Mesendoderm (in vitro differentiated cells): ENCODE data around the gene LRRC3C.
"Not testable (repeated sequence)": the region's sequence is repeated elsewhere in the genome, so short reads cannot be mapped to it uniquely, and the experiment has no call there.

ENCODE experiments used
- DNase-seq: peaks from one replicate; pipeline ENCODE4 v3.0.0; 2013
- H2AK5ac ChIP-seq: 2 replicates; pipeline ENCODE4 v1.6.1; 2013; ENCODE audit warnings: low read length, inconsistent platforms
- H2BK120ac ChIP-seq: 2 replicates; pipeline ENCODE4 v1.6.1; 2013; ENCODE audit warnings: low read depth, mild to moderate bottlenecking, low read length, moderate library complexity, mixed read lengths
- H2BK15ac ChIP-seq: replicated peaks from 2 replicates; pipeline ENCODE4 v1.6.1; 2013; ENCODE audit warnings: low read depth, mild to moderate bottlenecking, moderate library complexity
- H2BK5ac ChIP-seq: 2 replicates; pipeline ENCODE4 v1.6.1; 2013; ENCODE audit warnings: low read length, inconsistent platforms
- H3K18ac ChIP-seq: 2 replicates; pipeline ENCODE4 v1.6.1; 2013; ENCODE audit warnings: mild to moderate bottlenecking, low read length, mixed read lengths
- H3K23ac ChIP-seq: one replicate; pipeline ENCODE4 v1.6.1; 2013; ENCODE audit warnings: low read length
- H3K27ac ChIP-seq: 2 replicates; pipeline ENCODE4 v1.5.1; 2013; ENCODE audit warnings: low read depth, mild to moderate bottlenecking, inconsistent platforms, low read length, moderate library complexity
- H3K27me3 ChIP-seq: 2 replicates; pipeline ENCODE4 v1.6.1; 2013; ENCODE audit warnings: low read length, control low read depth, mild to moderate bottlenecking, inconsistent platforms; ENCODE audit not compliant: insufficient read depth, poor library complexity
- H3K36me3 ChIP-seq: 2 replicates; pipeline ENCODE4 v1.6.1; 2013; ENCODE audit warnings: low read length, inconsistent platforms; ENCODE audit not compliant: control insufficient read depth, insufficient read depth
- H3K4ac ChIP-seq: one replicate; pipeline ENCODE4 v1.6.1; 2013; ENCODE audit warnings: low read depth, mild to moderate bottlenecking, low read length, moderate library complexity
- H3K4me1 ChIP-seq: 2 replicates; pipeline ENCODE4 v1.6.1; 2013; ENCODE audit warnings: low read depth, low read length, inconsistent platforms; ENCODE audit not compliant: control insufficient read depth
- H3K4me2 ChIP-seq: 2 replicates; pipeline ENCODE4 v1.6.1; 2013; ENCODE audit warnings: low read length
- H3K4me3 ChIP-seq: 2 replicates; pipeline ENCODE4 v1.5.1; 2013; ENCODE audit warnings: mild to moderate bottlenecking, low read length
- H3K56ac ChIP-seq: one replicate; pipeline ENCODE4 v1.6.1; 2013; ENCODE audit warnings: low read length
- H3K79me1 ChIP-seq: 2 replicates; pipeline ENCODE4 v1.6.1; 2013; ENCODE audit warnings: low read length, inconsistent platforms
- H3K79me2 ChIP-seq: 2 replicates; pipeline ENCODE4 v1.6.1; 2013; ENCODE audit warnings: mild to moderate bottlenecking, low read length; ENCODE audit not compliant: control insufficient read depth, insufficient read depth
- H3K9ac ChIP-seq: 2 replicates; pipeline ENCODE4 v1.6.1; 2013; ENCODE audit warnings: low read length, inconsistent platforms
- H4K5ac ChIP-seq: one replicate; pipeline ENCODE4 v1.6.1; 2013; ENCODE audit warnings: low read length
- H4K8ac ChIP-seq: one replicate; pipeline ENCODE4 v1.6.1; 2013; ENCODE audit warnings: low read depth, mild to moderate bottlenecking, control low read depth, low read length, moderate library complexity
- WGBS: extraction: QIAGEN DNeasy Blood & Tissue Kit; methylation state at CpG from one replicate; pipeline ENCODE4 v1.1.7; 2013; ENCODE audit warnings: low lambda C conversion rate, missing lambda C conversion rate; ENCODE audit not compliant: insufficient coverage; ENCODE audit errors: extremely low coverage; 5-methylcytosine and 5-hydroxymethylcytosine counted together

The LRRC3C gene

DNA sequence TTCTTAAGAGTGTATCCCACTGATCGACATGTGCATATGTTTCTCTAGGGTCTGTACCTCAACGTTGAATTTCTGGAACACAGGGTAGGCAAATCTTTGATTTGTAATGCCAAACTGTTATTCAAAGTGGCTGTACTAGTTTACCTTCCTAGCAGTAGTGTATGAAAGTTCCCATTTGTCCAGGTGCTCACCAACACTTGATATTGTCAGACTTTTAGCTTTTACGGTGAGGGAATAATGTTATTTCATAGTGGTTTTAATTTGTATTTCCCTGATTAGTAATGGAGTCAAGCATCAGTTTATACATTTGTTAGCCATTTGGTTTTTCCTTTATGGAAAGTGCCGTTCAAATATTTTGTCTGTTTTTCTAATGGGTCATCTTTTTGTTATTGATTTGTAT lies 29.4 kb upstream of the LRRC3C start:
- Histone ChIP-seq H3K56ac (no peak overlapping the region), H3K4me3 (no peak overlapping the region), H2BK120ac (no peak overlapping the region), H3K23ac (no peak overlapping the region), H3K79me1 (no peaks in the 10 kb centered on the region), H3K4ac (no peak overlapping the region), H3K4me1 (no peaks in the 10 kb centered on the region), H2AK5ac (no peak overlapping the region), H3K18ac (no peak overlapping the region), H4K8ac (no peak overlapping the region), H3K27ac (no peak overlapping the region), H2BK15ac (no peak overlapping the region), H3K27me3 (no peaks in the 10 kb centered on the region), H3K36me3 (no peaks in the 10 kb centered on the region), H3K9ac (no peak overlapping the region), H3K4me2 (no peak overlapping the region), H4K5ac (no peak overlapping the region), H3K79me2 (no peaks in the 10 kb centered on the region), H2BK5ac (no peak overlapping the region)
- no peak for DNase-seq
- WGBS, result no CpG with 5 or more reads among the region's 4 CpGs

DNA sequence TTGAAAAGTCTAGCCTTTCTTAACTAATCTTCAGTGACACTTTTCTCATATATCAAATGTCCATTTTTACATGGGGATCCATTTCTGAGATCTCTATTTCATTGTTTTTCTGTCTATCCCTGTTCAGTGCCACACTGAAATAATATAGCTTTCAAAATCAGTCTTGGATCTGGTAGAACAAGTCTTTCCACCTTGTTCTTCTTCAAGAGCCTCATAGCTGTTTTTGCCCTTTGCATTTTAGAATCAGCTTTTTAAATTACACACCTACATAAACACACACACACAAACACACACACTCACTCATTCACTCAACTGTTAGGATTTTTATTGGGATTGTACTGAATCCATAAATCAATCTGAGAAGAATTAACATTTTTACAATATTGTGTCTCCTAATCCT lies 28.3 kb upstream of the LRRC3C start:
- no peak overlapping the region for H3K4me2 ChIP-seq
- H3K4me1 ChIP-seq, result no peaks in the 10 kb centered on the region
- H2AK5ac ChIP-seq, result no peak overlapping the region
- H3K23ac ChIP-seq, result no peak overlapping the region
- no peak overlapping the region for H2BK5ac ChIP-seq
- H3K79me2 ChIP-seq, result no peaks in the 10 kb centered on the region
- H3K79me1 ChIP-seq, result no peaks in the 10 kb centered on the region
- no peaks in the 10 kb centered on the region for H3K36me3 ChIP-seq
- H4K8ac ChIP-seq, result no peak overlapping the region
- H2BK120ac ChIP-seq, result no peak overlapping the region
- no peak overlapping the region for H3K18ac ChIP-seq
- H2BK15ac ChIP-seq, result no peak overlapping the region
- no peak overlapping the region for H3K27ac ChIP-seq
- H3K4me3 ChIP-seq, result no peak overlapping the region
- no peak overlapping the region for H3K9ac ChIP-seq
- H3K56ac ChIP-seq, result no peak overlapping the region
- no peaks in the 10 kb centered on the region for H3K27me3 ChIP-seq
- H3K4ac ChIP-seq, result no peak overlapping the region
- no peak overlapping the region for H4K5ac ChIP-seq
- no peak for DNase-seq

- no CpG with 5 or more reads among the region's 2 CpGs for WGBS
- not testable (repeated sequence) for H3K56ac ChIP-seq, H3K23ac ChIP-seq
These were observed 25.5 kb upstream of the LRRC3C start for GRCh38 chr17:39902027-39902426.

GRCh38 chr17:39903158-39903884 lies 24.2 kb upstream of the LRRC3C start:
- no peaks in the 10 kb centered on the region for H3K79me2 ChIP-seq
- H3K56ac ChIP-seq, result no peak overlapping the region
- H3K4ac ChIP-seq, result no peak overlapping the region
- no peaks in the 10 kb centered on the region for H3K27me3 ChIP-seq
- no peak overlapping the region for H2BK5ac ChIP-seq
- H3K23ac ChIP-seq, result no peak overlapping the region
- H3K4me1 ChIP-seq, result no peaks in the 10 kb centered on the region
- no peak overlapping the region for H3K9ac ChIP-seq
- no peak overlapping the region for H2AK5ac ChIP-seq
- no peak overlapping the region for H2BK120ac ChIP-seq
- H3K4me2 ChIP-seq, result no peak overlapping the region
- H2BK15ac ChIP-seq, result no peak overlapping the region
- WGBS, result no CpG with 5 or more reads among the region's 4 CpGs
- no peak overlapping the region for H3K4me3 ChIP-seq
- H3K79me1 ChIP-seq, result no peaks in the 10 kb centered on the region
- no peak overlapping the region for H3K27ac ChIP-seq
- no peak overlapping the region for H4K8ac ChIP-seq
- DNase-seq, result no peak
- no peak overlapping the region for H3K18ac ChIP-seq
- peaks cover 2% of the 10 kb centered on the region for H3K36me3 ChIP-seq
- H4K5ac ChIP-seq, result no peak overlapping the region

More at GRCh38 chr17:39902027-39902426, 25.5 kb upstream of the LRRC3C start:
- not testable (repeated sequence) for H3K27me3 ChIP-seq, H3K4me2 ChIP-seq, H4K8ac ChIP-seq, H2BK15ac ChIP-seq, H3K4me3 ChIP-seq, H2AK5ac ChIP-seq, H3K4me1 ChIP-seq, H2BK5ac ChIP-seq, H3K18ac ChIP-seq, H3K36me3 ChIP-seq, H3K79me1 ChIP-seq, H2BK120ac ChIP-seq, H4K5ac ChIP-seq, H3K9ac ChIP-seq, H3K27ac ChIP-seq, DNase-seq, H3K4ac ChIP-seq, H3K79me2 ChIP-seq

DNA sequence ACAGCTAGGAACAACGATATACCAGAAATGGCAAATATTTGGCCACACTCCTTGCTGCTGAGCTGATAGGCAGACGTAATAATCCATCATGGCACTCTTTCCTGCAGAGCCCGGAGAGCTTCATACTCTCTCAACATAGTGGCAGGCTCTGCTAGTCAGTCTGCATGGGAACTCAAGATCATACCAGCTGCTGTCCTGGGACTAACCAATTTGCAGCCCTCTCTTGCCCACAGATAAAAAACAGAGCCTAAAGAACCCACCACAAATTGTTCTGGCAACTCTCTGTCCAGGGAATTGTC lies 22.6 kb upstream of the LRRC3C start:
- no CpG with 5 or more reads among the region's 3 CpGs for WGBS
- Histone ChIP-seq H3K27ac (no peak overlapping the region), H3K23ac (no peak overlapping the region), H3K4me3 (no peak overlapping the region), H2AK5ac (no peak overlapping the region), H2BK15ac (no peak overlapping the region), H3K4ac (no peak overlapping the region), H3K4me1 (no peaks in the 10 kb centered on the region), H4K5ac (no peak overlapping the region), H2BK120ac (no peak overlapping the region), H3K36me3 (peaks cover 2% of the 10 kb centered on the region), H3K9ac (no peak overlapping the region), H3K4me2 (no peak overlapping the region), H3K27me3 (no peaks in the 10 kb centered on the region), H3K79me2 (no peaks in the 10 kb centered on the region), H2BK5ac (no peak overlapping the region), H3K56ac (no peak overlapping the region), H3K18ac (no peak overlapping the region), H3K79me1 (no peaks in the 10 kb centered on the region), H4K8ac (no peak overlapping the region)
- no peak for DNase-seq

- Histone ChIP-seq H2BK5ac (no peak overlapping the region), H2AK5ac (no peak overlapping the region), H3K4ac (no peak overlapping the region), H3K4me3 (no peak overlapping the region), H3K79me1 (no peaks in the 10 kb centered on the region), H4K5ac (no peak overlapping the region), H3K18ac (no peak overlapping the region), H3K4me1 (no peaks in the 10 kb centered on the region), H3K36me3 (peaks cover 4% of the 10 kb centered on the region), H2BK120ac (no peak overlapping the region), H3K4me2 (no peak overlapping the region), H3K27ac (no peak overlapping the region), H3K27me3 (no peaks in the 10 kb centered on the region), H3K23ac (no peak overlapping the region), H3K9ac (no peak overlapping the region), H2BK15ac (no peak overlapping the region), H4K8ac (no peak overlapping the region), H3K79me2 (no peaks in the 10 kb centered on the region), H3K56ac (no peak overlapping the region)
- no CpG with 5 or more reads among the region's 6 CpGs for WGBS
- no peak for DNase-seq
These were observed 18.7 kb upstream of the LRRC3C start for GRCh38 chr17:39908789-39909352.
